NAMALWA (cell line): ENCODE data around the gene METTL14.

Source experiments
- DNase-seq: peaks from one replicate; pipeline ENCODE4 v3.0.0-alpha.2; 2015; ENCODE audit warnings: low spot score

The METTL14 gene

GRCh38 chr4:118734491-118735205 lies 49.5 kb downstream of the METTL14 start:
- DNase-seq = no peak

- no peak for DNase-seq
These were observed 51.7 kb downstream of the METTL14 start for GRCh38 chr4:118736900-118737299.

- no peak for DNase-seq
These were observed 52.9 kb downstream of the METTL14 start for GRCh38 chr4:118738090-118738489.

GRCh38 chr4:118739022-118739713 lies 54.0 kb downstream of the METTL14 start:
- no peak for DNase-seq

GRCh38 chr4:118740869-118741268 lies 55.7 kb downstream of the METTL14 start:
- peak; percentile 40 for DNase-seq

- no peak for DNase-seq
These were observed 56.2 kb downstream of the METTL14 start for GRCh38 chr4:118741301-118741855.

- no peak for DNase-seq
These were observed 56.9 kb downstream of the METTL14 start for GRCh38 chr4:118742050-118742449.

- DNase-seq = no peak
These were observed 58.7 kb downstream of the METTL14 start for GRCh38 chr4:118743867-118744266.

- no peak for DNase-seq
These were observed 60.2 kb downstream of the METTL14 start for GRCh38 chr4:118745357-118745756.

GRCh38 chr4:118746251-118746919 lies 61.2 kb downstream of the METTL14 start:
- DNase-seq = no peak

GRCh38 chr4:118749347-118749988 lies 64.3 kb downstream of the METTL14 start:
- no peak for DNase-seq

GRCh38 chr4:118751629-118752323 lies 66.6 kb downstream of the METTL14 start:
- no peak for DNase-seq

GRCh38 chr4:118752551-118752950 lies 67.4 kb downstream of the METTL14 start:
- DNase-seq = no peak

- DNase-seq = no peak
These were observed 67.9 kb downstream of the METTL14 start for GRCh38 chr4:118753096-118753495.

- DNase-seq = no peak
These were observed 68.5 kb downstream of the METTL14 start for GRCh38 chr4:118753685-118754084.

- DNase-seq = no peak
These were observed 69.7 kb downstream of the METTL14 start for GRCh38 chr4:118754890-118755289.

- no peak for DNase-seq
These were observed 70.4 kb downstream of the METTL14 start for GRCh38 chr4:118755438-118756226.

- no peak for DNase-seq
These were observed 71.2 kb downstream of the METTL14 start for GRCh38 chr4:118756429-118756828.

GRCh38 chr4:118756958-118757357 lies 71.8 kb downstream of the METTL14 start:
- no peak for DNase-seq

GRCh38 chr4:118757761-118758251 lies 72.6 kb downstream of the METTL14 start:
- DNase-seq = no peak

GRCh38 chr4:118758293-118758692 lies 73.1 kb downstream of the METTL14 start:
- peak; percentile 37 for DNase-seq
